ENCODE results near the gene SLC25A25.

SLC25A25 gene

DNA sequence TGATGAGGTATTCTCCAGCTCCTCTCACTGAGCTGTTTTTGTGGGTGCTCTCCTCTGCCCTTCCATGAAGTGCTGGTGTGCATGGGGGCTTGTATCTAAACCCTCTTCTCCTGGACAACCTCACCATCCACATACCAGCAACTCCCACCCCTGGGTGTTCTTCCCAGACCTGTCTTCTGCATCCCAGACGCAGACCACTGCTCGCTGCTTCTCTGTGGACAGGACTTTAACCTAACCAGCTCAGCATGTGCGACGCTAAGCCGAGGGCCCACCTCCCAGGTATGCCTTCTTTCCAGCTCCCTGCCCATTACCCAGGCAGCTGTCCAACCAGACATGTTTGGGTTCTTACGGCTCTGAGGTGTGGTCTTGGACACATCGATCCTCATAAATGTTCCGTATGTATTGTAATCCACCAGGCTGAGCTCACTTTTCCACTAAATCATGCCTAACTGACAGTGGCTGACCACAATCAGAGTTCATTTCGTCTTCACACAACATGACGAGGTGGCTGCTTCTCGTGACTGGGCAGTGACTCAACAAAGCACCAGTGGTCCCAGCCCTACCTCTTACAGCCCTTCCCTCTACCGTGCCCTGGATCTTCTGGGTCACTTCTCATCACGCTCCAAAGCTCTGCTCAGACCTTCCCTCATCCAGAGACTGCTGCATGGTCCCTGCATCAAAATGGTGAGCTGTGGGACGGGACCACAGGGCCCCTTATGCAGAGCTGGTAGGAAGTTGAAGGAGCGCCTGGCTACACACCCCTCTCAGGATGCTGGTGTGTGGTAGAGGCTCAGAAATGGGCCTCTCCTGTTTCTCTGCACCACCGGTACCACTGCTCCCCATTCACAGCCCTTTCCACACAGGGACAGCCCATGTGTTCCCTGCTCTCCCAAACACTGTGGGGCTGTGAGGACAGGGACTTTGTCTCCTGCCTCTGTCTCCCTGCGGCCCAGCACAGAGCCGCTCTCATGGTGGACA, 69.1 kb downstream of the SLC25A25 start:
- TF ChIP-seq, protein P1, sequence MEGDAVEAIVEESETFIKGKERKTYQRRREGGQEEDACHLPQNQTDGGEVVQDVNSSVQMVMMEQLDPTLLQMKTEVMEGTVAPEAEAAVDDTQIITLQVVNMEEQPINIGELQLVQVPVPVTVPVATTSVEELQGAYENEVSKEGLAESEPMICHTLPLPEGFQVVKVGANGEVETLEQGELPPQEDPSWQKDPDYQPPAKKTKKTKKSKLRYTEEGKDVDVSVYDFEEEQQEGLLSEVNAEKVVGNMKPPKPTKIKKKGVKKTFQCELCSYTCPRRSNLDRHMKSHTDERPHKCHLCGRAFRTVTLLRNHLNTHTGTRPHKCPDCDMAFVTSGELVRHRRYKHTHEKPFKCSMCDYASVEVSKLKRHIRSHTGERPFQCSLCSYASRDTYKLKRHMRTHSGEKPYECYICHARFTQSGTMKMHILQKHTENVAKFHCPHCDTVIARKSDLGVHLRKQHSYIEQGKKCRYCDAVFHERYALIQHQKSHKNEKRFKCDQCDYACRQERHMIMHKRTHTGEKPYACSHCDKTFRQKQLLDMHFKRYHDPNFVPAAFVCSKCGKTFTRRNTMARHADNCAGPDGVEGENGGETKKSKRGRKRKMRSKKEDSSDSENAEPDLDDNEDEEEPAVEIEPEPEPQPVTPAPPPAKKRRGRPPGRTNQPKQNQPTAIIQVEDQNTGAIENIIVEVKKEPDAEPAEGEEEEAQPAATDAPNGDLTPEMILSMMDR (IDR thresholded peaks at IDR 0.05; ENCODE audit: low read depth, low read length), result no peak
- DNase-seq (ENCODE audit: extremely low read depth, low read depth), result no peak

DNA sequence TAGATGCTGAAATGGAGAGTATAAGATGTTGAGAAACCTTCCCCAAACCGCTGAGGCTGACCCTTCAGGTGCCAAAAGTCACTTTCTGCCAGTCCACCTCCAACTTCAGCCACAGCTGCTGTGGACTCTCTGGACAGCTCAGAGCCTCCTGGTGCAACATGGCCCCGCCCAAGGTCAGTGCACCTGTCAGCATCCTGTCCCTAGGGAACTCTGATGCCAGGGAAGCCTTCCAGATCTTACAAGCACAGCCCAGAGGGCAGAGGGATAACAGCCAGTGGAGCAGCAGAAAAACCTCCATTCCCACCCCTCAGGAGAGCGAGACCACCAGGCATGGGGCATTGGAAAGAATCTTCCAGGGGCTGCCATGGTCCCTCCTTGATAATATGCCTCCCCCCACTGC, 70.0 kb downstream of the SLC25A25 start:
- no peak for DNase-seq (ENCODE audit: extremely low read depth, low read depth)
- TF ChIP-seq, protein P1 (IDR thresholded peaks at IDR 0.05; ENCODE audit: low read depth, low read length), result no peak

DNA sequence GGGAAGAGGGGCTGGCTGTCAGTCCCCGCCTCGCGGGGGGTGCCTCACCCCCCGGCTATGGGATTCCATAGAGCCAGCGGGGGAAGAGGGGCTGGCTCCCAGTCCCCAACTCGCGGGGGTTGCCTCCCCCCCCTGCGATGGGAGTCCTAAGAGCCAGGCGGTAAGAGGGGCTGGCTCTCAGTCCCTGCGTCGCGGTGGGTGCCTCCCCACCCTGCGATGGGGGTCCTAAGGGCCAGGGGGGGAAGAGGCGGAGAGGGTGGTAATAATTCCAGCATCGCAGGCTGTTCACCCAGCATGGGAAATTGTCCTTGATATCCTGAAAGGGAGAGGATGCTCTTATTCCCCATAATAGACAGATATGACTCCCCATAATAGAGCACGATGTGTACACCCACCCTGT, 71.6 kb downstream of the SLC25A25 start:
- no peak for DNase-seq (ENCODE audit: extremely low read depth, low read depth)
- TF ChIP-seq, protein P1 (IDR thresholded peaks at IDR 0.05; ENCODE audit: low read depth, low read length), result no peak

DNA sequence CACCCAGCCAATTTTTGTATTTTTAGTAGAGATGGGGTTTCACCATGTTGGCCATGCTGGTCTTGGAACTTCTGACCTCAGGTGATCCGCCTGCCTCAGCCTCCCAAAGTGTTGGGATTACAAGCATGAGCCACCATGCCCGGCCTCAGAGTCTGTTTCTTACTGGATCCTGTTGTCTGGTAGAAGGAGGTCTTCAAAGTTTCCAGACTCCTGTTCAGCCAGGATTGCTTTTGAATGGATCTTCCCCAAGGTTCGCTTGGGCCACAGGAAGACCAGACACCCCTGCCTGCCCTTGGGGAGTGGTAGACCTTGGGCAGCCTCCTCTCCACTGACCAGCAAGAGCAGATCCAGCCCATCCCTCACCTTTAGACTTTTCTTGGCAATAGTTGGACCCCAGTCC, 73.6 kb downstream of the SLC25A25 start:
- TF ChIP-seq, protein P1 (IDR thresholded peaks at IDR 0.05; ENCODE audit: low read depth, low read length), result no peak

DNA sequence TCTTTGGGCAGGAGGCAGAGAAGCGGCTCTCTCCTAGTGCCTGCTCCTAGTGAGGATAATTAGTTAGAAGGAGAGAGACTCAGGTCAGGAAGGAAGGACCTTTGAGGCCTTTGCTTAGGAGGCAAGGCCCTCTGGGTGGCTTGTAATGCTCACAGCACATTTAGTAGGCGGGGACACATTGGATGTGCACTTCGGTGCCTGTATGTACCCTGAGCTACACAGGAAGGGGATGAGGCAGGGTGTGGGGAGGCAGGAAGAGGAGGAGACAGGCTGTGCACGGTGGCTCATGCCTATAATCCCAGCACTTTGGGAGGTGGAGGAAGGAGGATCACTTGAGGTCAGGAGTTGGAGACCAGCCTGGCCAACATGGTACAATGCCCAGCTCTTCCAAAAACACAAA, 74.0 kb downstream of the SLC25A25 start:
- TF ChIP-seq, protein P1 (IDR thresholded peaks at IDR 0.05; ENCODE audit: low read depth, low read length), result no peak
- DNase-seq (ENCODE audit: extremely low read depth, low read depth), result no peak

More for the DNA sequence above, 73.6 kb downstream of the SLC25A25 start:
- no peak for DNase-seq (ENCODE audit: extremely low read depth, low read depth)

DNA sequence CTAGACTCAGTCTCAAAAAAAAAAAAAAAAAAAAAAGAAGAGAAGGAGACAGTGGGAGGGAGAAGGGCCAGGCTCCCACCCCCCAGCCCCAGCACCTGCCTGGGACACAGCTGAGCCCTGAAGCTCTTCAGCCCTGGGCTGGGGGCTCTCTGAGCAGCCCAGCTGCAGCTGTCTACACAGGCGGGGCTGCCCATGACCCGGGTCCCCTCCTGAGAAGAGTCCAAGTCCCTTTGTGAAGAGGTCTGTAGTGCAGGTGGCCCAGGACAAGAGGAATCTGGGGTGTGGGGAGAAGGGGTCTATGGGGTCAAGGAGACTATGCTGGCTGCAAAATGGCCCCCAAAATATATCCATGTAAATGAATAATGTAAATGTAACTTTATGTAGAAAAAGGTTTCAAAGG, 74.6 kb downstream of the SLC25A25 start:
- TF ChIP-seq, protein P1 (IDR thresholded peaks at IDR 0.05; ENCODE audit: low read depth, low read length), result no peak
- DNase-seq (ENCODE audit: extremely low read depth, low read depth), result no peak

DNA sequence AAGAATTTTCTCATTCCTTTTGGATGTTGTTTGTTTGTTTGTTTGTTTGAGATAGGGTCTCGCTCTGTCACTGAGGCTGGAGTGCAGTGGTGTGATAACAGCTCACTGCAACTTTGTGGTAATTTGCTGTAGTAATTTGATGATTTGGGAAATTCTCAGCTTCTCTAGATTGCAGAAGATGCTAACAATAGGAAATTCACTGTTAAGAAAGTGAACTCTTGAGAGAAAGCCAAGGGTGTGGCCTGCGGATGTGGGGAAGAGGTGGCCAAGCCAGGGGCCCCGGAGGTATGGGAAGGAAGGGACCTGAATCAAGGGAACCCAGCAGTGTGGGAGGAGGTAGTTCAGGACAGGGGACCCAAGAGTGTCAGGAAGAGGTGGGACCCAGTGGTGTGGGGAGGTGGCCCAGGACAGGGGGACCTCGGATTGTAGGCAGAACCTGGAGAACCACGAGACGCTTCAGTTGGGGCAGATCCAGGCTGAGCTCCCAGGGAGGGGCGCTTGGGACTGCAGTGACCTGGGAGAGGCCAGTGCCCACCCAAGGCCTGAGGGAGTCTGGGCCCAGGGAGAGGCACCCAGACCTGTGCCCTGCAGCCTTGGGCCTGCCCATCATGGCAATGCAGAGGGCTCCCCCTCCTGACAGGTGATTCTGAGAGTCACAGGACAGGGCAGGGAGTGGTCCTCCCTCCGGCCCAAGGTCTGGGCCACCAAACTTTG, 75.7 kb downstream of the SLC25A25 start:
- TF ChIP-seq, protein P1 (IDR thresholded peaks at IDR 0.05; ENCODE audit: low read depth, low read length), result no peak
- no peak for DNase-seq (ENCODE audit: extremely low read depth, low read depth)
